ENCODE data around the gene AVP.

AVP gene, protein sequence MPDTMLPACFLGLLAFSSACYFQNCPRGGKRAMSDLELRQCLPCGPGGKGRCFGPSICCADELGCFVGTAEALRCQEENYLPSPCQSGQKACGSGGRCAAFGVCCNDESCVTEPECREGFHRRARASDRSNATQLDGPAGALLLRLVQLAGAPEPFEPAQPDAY

DNA sequence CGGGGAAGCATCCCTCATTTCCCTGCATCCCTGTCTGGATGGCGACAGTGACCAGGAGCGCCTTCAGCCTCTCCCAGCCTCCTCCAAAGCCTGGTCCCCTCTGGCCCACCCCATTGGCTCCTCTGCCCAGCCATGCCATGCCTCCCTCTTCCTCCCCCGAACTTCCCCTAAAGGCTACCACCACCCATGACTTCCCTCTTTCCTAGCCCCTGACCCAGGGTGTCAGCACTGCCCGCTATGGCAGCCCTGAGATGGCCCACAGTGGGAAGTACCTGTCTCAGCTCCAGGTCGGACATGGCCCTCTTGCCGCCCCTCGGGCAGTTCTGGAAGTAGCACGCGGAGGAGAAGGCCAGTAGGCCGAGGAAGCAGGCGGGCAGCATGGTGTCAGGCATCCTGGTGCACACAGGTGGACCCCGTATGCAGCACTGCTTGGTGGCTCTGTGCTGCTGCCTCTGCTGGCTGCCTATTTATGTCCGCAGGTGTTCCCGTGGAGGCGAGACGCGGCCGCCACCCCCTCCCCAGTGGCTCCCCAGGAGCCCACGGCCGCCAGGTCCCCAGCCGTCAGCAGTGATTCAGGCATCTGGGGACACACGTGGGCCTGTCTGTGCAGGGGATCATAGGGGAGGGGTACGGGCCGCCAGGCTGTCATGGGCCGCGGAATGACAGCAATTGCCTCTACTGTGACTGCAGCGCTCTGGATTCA, at the start of gene AVP:
TSS of gene AVP (minus strand) at position 442 of the 703 bp plus-strand sequence. CDS start at position 392, 50 bp downstream.
- Histone ChIP-seq H3K27me3 (peaks cover 92% of the 10 kb centered on the region), H3K4me1 (ENCODE audit: control insufficient read depth in 1 of 2, insufficient read depth in 1 of 2, low read depth in 1 of 2, low read length in 1 of 2) (peaks cover 11 to 29% of the 10 kb centered on the region in 2 experiments), H3K27ac (no peak within 1 kb of the TSS), H3K4me3 (ENCODE audit: low read depth in 1 of 2, low read length in 1 of 2) (peak within 1 kb of the TSS in 1 of 2 experiments; percentile 53), H3K36me3 (no peaks in the 10 kb centered on the region), H3K9me3 (no peaks in the 10 kb centered on the region)
- no peak for TF ChIP-seq CTCF (IDR thresholded peaks at IDR 0.05)

DNA sequence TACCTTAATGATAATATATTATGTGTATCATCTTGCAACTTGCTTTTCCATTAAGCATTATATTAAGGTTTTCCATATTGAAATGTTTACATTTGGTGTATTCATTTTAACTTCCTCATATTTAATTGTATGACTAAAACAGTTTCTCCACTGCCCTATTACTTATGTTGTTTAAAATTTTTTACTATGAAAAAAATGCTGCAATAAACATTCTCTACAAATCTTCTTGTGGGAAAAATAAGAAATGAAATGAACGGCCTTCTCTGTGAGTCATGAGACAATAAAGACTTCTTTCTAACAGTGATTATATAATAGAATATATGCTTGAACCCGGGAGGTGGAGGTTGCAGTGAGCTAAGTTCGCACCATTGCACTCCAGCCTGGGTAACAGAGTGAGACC, 49.6 kb upstream of the AVP start:
- Histone ChIP-seq H3K27me3 (no peaks in the 10 kb centered on the region), H3K9me3 (no peaks in the 10 kb centered on the region), H3K4me3 (ENCODE audit: low read depth in 1 of 2, low read length in 1 of 2) (no peak overlapping the region), H3K4me1 (ENCODE audit: control insufficient read depth in 1 of 2, insufficient read depth in 1 of 2, low read depth in 1 of 2, low read length in 1 of 2) (no peaks in the 10 kb centered on the region), H3K36me3 (no peaks in the 10 kb centered on the region), H3K27ac (no peak overlapping the region)
- no peak for TF ChIP-seq CTCF (IDR thresholded peaks at IDR 0.05)

DNA sequence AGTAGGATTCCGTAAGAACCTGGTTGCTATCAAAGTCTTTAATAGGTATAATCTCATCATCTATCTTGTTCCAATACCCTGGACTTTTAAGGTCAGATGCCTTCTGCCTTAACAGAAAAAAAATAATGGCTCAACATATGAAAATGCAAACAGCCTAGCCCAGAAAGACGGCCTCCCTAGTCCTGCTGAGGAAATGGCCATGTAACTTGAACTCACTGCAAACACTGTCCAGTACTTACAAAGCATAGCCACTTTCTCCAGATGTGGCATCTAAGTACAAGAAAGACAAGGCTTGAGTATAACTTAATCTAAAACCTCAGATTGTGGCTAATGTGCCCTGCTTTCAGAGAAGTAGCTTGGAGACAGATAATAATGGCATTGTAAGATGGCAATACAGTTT, 48.6 kb upstream of the AVP start:
- no peaks in the 10 kb centered on the region for H3K36me3 ChIP-seq
- no peaks in the 10 kb centered on the region for H3K4me1 ChIP-seq (ENCODE audit: control insufficient read depth in 1 of 2, insufficient read depth in 1 of 2, low read depth in 1 of 2, low read length in 1 of 2)
- TF ChIP-seq CTCF (IDR thresholded peaks at IDR 0.05), result no peak
- H3K27ac ChIP-seq, result no peak overlapping the region
- H3K4me3 ChIP-seq (ENCODE audit: low read depth in 1 of 2, low read length in 1 of 2), result no peak overlapping the region
- no peaks in the 10 kb centered on the region for H3K27me3 ChIP-seq
- no peaks in the 10 kb centered on the region for H3K9me3 ChIP-seq

GRCh38 chr20:3130051-3130600, 45.6 kb upstream of the AVP start:
- no peaks in the 10 kb centered on the region for H3K4me1 ChIP-seq (ENCODE audit: control insufficient read depth in 1 of 2, insufficient read depth in 1 of 2, low read depth in 1 of 2, low read length in 1 of 2)
- H3K27ac ChIP-seq, result no peak overlapping the region
- no peak overlapping the region for H3K4me3 ChIP-seq (ENCODE audit: low read depth in 1 of 2, low read length in 1 of 2)
- no peaks in the 10 kb centered on the region for H3K36me3 ChIP-seq
- TF ChIP-seq CTCF (IDR thresholded peaks at IDR 0.05), result no peak
- no peaks in the 10 kb centered on the region for H3K27me3 ChIP-seq
- H3K9me3 ChIP-seq, result no peaks in the 10 kb centered on the region

DNA sequence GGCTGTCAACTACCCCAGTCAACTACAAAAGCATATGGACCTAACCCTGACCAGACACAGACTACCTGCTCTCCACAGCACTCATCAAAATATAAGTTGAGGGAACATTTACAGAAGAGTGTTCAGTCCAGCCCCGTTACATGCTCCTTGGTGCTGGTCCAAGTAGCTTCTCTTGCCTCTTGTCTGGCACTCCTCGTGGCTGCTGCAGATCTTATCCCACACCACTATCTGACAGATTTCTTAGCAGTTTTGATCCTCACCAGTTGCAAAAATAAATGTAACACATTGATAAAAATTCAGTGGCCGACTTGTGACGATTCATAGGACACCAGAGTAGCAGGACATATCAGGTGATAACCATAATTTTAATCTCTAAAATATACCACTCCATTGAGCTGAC, 44.6 kb upstream of the AVP start:
- H3K27ac ChIP-seq, result no peak overlapping the region
- no peaks in the 10 kb centered on the region for H3K27me3 ChIP-seq
- no peaks in the 10 kb centered on the region for H3K4me1 ChIP-seq (ENCODE audit: control insufficient read depth in 1 of 2, insufficient read depth in 1 of 2, low read depth in 1 of 2, low read length in 1 of 2)
- no peaks in the 10 kb centered on the region for H3K36me3 ChIP-seq
- no peak overlapping the region for H3K4me3 ChIP-seq (ENCODE audit: low read depth in 1 of 2, low read length in 1 of 2)
- H3K9me3 ChIP-seq, result no peaks in the 10 kb centered on the region
- TF ChIP-seq CTCF (IDR thresholded peaks at IDR 0.05), result no peak
